NT2/D1 (cell line): ENCODE results near the gene EIF3A.
"Not testable (repeated sequence)": the region's sequence is repeated elsewhere in the genome, so short reads cannot be mapped to it uniquely, and the experiment has no call there.

Source experiments
- DNase-seq: peaks from one replicate; pipeline ENCODE4 v3.0.0-alpha.2; 2011; ENCODE audit warnings: low read depth, low spot score
- H3K27me3 ChIP-seq: 2 replicates; pipeline ENCODE4 v1.6.0; 2011; ENCODE audit warnings: mild to moderate bottlenecking; ENCODE audit not compliant: insufficient read length, insufficient read depth
- H3K36me3 ChIP-seq: 2 replicates; pipeline ENCODE4 v1.6.1; 2011; ENCODE audit warnings: mild to moderate bottlenecking, low read length, mixed read lengths; ENCODE audit not compliant: insufficient read depth, insufficient read length
- H3K4me1 ChIP-seq: 2 replicates; pipeline ENCODE4 v1.5.1; 2011; ENCODE audit not compliant: insufficient read depth, insufficient read length
- H3K4me3 ChIP-seq: 2 replicates; pipeline ENCODE4 v1.5.1; 2011; ENCODE audit warnings: low read depth; ENCODE audit not compliant: insufficient read length
- H3K9ac ChIP-seq: 2 replicates; pipeline ENCODE4 v1.6.0; 2011; ENCODE audit warnings: low read depth; ENCODE audit not compliant: insufficient read length
- H3K9me3 ChIP-seq: 2 replicates; pipeline ENCODE4 v1.5.1; 2011; ENCODE audit warnings: mild to moderate bottlenecking, low read length; ENCODE audit not compliant: insufficient read depth
- SUZ12 ChIP-seq: IDR thresholded peaks from 2 replicates; pipeline ENCODE4 v1.6.1; 2011; ENCODE audit not compliant: insufficient read length, insufficient read depth; ENCODE audit errors: extremely low read depth
- YY1 ChIP-seq: IDR thresholded peaks from 2 replicates; pipeline ENCODE4 v1.6.1; 2011; ENCODE audit not compliant: insufficient read length, insufficient read depth
- ZNF274 ChIP-seq: IDR thresholded peaks from 2 replicates; pipeline ENCODE4 v1.6.1; 2011; ENCODE audit warnings: mild to moderate bottlenecking, low read depth, low read length

The EIF3A gene

DNA sequence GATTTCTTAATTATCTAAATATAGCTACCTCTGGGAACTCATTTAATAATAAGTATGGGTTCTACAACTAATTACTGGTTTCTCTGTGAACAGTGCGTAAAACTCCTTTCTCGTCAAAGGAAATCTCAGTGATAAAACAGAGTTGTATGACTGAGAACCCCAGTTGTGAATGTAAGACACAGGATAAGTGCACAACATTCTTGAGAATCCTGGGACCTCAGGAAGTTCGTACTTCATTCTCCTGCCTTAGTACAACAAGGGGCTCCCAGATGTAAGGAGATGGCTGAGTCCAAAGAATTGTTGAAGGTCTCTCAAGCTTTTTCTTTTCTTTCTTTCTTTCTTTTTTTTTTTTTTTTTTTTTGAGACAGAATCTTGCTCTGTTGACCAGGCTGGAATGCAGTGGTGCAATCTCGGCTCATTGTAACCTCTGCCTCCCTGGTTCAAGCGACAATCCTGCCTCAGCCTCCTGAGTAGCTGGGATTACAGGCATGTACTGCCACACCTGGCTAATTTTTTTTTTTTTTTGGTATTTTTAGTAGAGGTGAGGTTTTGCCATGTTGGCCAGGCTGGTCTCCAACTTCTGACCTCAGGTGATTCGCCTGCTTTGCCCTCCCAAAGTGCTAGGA, 35.8 kb upstream of the EIF3A start:
- Histone ChIP-seq H3K4me3 (no peak overlapping the region), H3K36me3 (peaks cover 51% of the 10 kb centered on the region), H3K9me3 (no peaks in the 10 kb centered on the region), H3K9ac (no peak overlapping the region), H3K27me3 (no peaks in the 10 kb centered on the region), H3K4me1 (no peaks in the 10 kb centered on the region)
- no peak for DNase-seq
- TF ChIP-seq YY1 = no peak
- TF ChIP-seq SUZ12 = no peak
- no peak for TF ChIP-seq ZNF274

DNA sequence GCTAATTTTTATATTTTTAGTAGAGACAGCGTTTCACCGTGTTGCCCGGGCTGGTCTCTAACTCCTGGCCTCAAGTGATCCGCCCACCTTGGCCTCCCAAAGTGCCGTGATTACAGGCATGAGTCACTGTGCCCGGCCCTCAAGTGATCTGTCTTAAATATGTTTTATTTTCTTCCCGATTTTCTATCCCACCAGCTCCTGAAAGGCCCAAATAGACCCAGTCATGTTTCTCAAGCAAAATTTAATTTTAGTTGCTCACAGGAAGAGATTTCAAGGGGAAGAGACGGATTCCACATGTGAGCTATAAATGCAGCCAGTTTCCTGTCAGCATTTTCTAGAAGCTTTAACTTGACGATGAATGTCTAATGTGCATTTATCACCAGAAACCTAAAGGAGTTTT, 35.3 kb upstream of the EIF3A start:
- H3K4me1 ChIP-seq = no peaks in the 10 kb centered on the region
- H3K4me3 ChIP-seq = no peak overlapping the region

GRCh38 chr10:119113751-119114732, 33.4 kb upstream of the EIF3A start:
- Histone ChIP-seq H3K36me3 (peaks cover 45% of the 10 kb centered on the region), H3K27me3 (no peaks in the 10 kb centered on the region), H3K9me3 (no peaks in the 10 kb centered on the region), H3K4me1 (no peaks in the 10 kb centered on the region), H3K9ac (no peak overlapping the region), H3K4me3 (no peak overlapping the region)
- TF ChIP-seq SUZ12 = no peak
- no peak for TF ChIP-seq ZNF274
- TF ChIP-seq YY1 = no peak
- DNase-seq = no peak

More for the DNA sequence above, 35.3 kb upstream of the EIF3A start:
- Histone ChIP-seq H3K36me3 (peaks cover 54% of the 10 kb centered on the region), H3K27me3 (no peaks in the 10 kb centered on the region), H3K9me3 (no peaks in the 10 kb centered on the region), H3K9ac (no peak overlapping the region)
- no peak for DNase-seq
- TF ChIP-seq SUZ12 = no peak
- TF ChIP-seq ZNF274 = no peak
- no peak for TF ChIP-seq YY1

GRCh38 chr10:119112056-119112455, 31.4 kb upstream of the EIF3A start:
- no peak for DNase-seq
- TF ChIP-seq YY1 (no peak), ZNF274 (no peak)
- Histone ChIP-seq H3K9ac (no peak overlapping the region), H3K9me3 (no peaks in the 10 kb centered on the region), H3K4me1 (no peaks in the 10 kb centered on the region), H3K36me3 (peaks cover 40% of the 10 kb centered on the region), H3K4me3 (no peak overlapping the region), H3K27me3 (no peaks in the 10 kb centered on the region)

- not testable (repeated sequence) for H3K4me3 ChIP-seq, H3K4me1 ChIP-seq, H3K9ac ChIP-seq, H3K9me3 ChIP-seq, H3K27me3 ChIP-seq, DNase-seq
- H3K36me3 ChIP-seq = peaks cover 33% of the 10 kb centered on the region
Measured at GRCh38 chr10:119107771-119108170, 27.2 kb upstream of the EIF3A start.

- not testable (repeated sequence) for DNase-seq, H3K9ac ChIP-seq, H3K27me3 ChIP-seq, H3K4me1 ChIP-seq, H3K9me3 ChIP-seq, H3K4me3 ChIP-seq
- peaks cover 27% of the 10 kb centered on the region for H3K36me3 ChIP-seq
Measured at GRCh38 chr10:119107106-119107505, 26.5 kb upstream of the EIF3A start.

DNA sequence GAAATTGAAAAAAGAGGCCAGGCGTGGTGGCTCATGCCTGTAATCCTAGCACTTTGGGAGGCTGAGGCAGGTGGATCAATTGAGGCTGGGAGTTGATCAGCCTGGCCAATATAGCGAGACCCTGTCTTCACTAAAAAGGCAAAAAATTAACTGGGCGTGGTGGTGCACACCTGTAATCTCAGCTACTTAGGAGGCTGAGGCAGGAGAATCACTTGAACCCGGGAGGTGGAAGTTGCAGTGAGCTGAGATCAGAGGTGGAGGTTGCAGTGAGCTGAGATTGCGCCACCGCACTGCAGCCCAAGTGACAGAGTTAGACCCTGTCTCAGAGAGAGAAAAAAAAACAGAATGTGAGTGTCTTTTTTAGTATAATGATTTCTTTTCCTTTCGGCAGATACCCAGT, 25.3 kb upstream of the EIF3A start:
- not testable (repeated sequence) for DNase-seq, H3K27me3 ChIP-seq, H3K9me3 ChIP-seq, H3K9ac ChIP-seq, H3K4me3 ChIP-seq, H3K4me1 ChIP-seq
- H3K36me3 ChIP-seq = peaks cover 17% of the 10 kb centered on the region
